ENCODE measurements around the gene CHADL.

- TF ChIP-seq CTCF (IDR thresholded peaks at IDR 0.05 in 4 of 5, conservative IDR thresholded peaks at IDR 0.05 in 1 of 5) (no peak), POLR2A (IDR thresholded peaks at IDR 0.05) (no peak)
These were observed 23.0 kb upstream of the CHADL start for GRCh38 chr22:41263704-41264103.
